H1 (cell line): ENCODE data around the gene TENT5A. TPM values are rescaled to one million over a fixed set of nuclear protein-coding genes. Genes with fewer than 3 reads are reported as not detected.

ENCODE experiments used
- CTCF ChIA-PET: fragments of 300-600 bp; sonication (Branson Sonifier 250); formaldehyde crosslinking; loops from one replicate; lab custom pipeline; 2021; ENCODE audit not compliant: partially characterized antibody; lab: Charles Lee
- POLR2A ChIA-PET: fragments of 300-600 bp; sonication (Branson Sonifier 250); formaldehyde crosslinking; loops from one replicate; lab custom pipeline; 2021; ENCODE audit warnings: inconsistent platforms; ENCODE audit not compliant: partially characterized antibody; lab: Charles Lee
- DNase-seq, 2 experiments: peaks; one replicate each; pipeline versions ENCODE4 v3.0.0 to v3.0.0-alpha.2; 2010 to 2022; ENCODE audit warnings: low spot score in 2 of 2, low read depth in 1 of 2, mixed read lengths in 1 of 2
- FAIRE-seq: peaks from 2 replicates; lab custom pipeline; 2011; peaks lifted over from hg19 to GRCh38; lab: Jason Lieb, UNC
- H2AFZ ChIP-seq: 2 replicates; pipeline ENCODE4 v1.8.1; 2012; ENCODE audit warnings: low read length, inconsistent platforms
- H2AK5ac ChIP-seq: 2 replicates; pipeline ENCODE4 v1.6.1; 2013; ENCODE audit warnings: low read depth, low read length
- H2BK120ac ChIP-seq: replicated peaks from 2 replicates; pipeline ENCODE3; 2013; ENCODE audit warnings: low read depth, low read length, inconsistent platforms
- H2BK12ac ChIP-seq: 2 replicates; pipeline ENCODE4 v1.6.1; 2013; ENCODE audit warnings: low read depth, low read length
- H2BK15ac ChIP-seq: 2 replicates; pipeline ENCODE4 v1.6.1; 2013; ENCODE audit warnings: low read length
- H2BK20ac ChIP-seq: 2 replicates; pipeline ENCODE4 v1.6.1; 2013; ENCODE audit warnings: low read length
- H2BK5ac ChIP-seq: 2 replicates; pipeline ENCODE4 v1.6.1; 2013; ENCODE audit warnings: low read depth, low read length
- H3K14ac ChIP-seq: 2 replicates; pipeline ENCODE4 v1.6.1; 2013; ENCODE audit warnings: inconsistent platforms; ENCODE audit not compliant: insufficient read length
- H3K18ac ChIP-seq: 2 replicates; pipeline ENCODE4 v1.6.1; 2013; ENCODE audit warnings: low read length; ENCODE audit errors: extremely low read depth
- H3K23ac ChIP-seq: 2 replicates; pipeline ENCODE4 v1.6.1; 2013; ENCODE audit warnings: inconsistent platforms; ENCODE audit not compliant: insufficient read length
- H3K23me2 ChIP-seq: 2 replicates; pipeline ENCODE4 v1.6.1; 2013; ENCODE audit warnings: low read depth, low read length
- H3K27ac ChIP-seq: 2 replicates; pipeline ENCODE4 v1.6.1; 2011; ENCODE audit warnings: low read depth, low read length, inconsistent platforms
- H3K27me3 ChIP-seq, 4 experiments: replicated peaks in 1 of 4; 1 replicate in 1 of 4; 2 replicates in 3 of 4; pipeline versions ENCODE4 v1.6.1 to v1.8.1; 2011 to 2013; ENCODE audit warnings: low read length in 3 of 4, mild to moderate bottlenecking in 3 of 4, inconsistent platforms in 2 of 4, mixed read lengths in 2 of 4, moderate library complexity in 1 of 4; ENCODE audit not compliant: control insufficient read depth in 3 of 4, insufficient read depth in 3 of 4; ENCODE audit errors: extremely low read depth in 1 of 4
- H3K36me3 ChIP-seq, 4 experiments: 2 replicates each; pipeline versions ENCODE4 v1.6.1 to v1.8.1; 2011 to 2013; ENCODE audit warnings: mild to moderate bottlenecking in 4 of 4, low read length in 3 of 4, moderate library complexity in 2 of 4, control low read depth in 1 of 4, inconsistent platforms in 1 of 4; ENCODE audit not compliant: insufficient read depth in 4 of 4, control insufficient read depth in 2 of 4
- H3K4ac ChIP-seq: replicated peaks from 2 replicates; pipeline ENCODE3; 2013; ENCODE audit warnings: low read length, low read depth, mixed read lengths, inconsistent platforms; ENCODE audit not compliant: insufficient read length
- H3K4me1 ChIP-seq, 4 experiments: replicated peaks in 1 of 4; 1 replicate in 1 of 4; 2 replicates in 3 of 4; pipeline versions ENCODE4 v1.6.1 to v1.8.1; 2011 to 2013; ENCODE audit warnings: low read length in 3 of 4, inconsistent platforms in 2 of 4, mixed read lengths in 1 of 4; ENCODE audit not compliant: insufficient read depth in 4 of 4, control insufficient read depth in 3 of 4
- H3K4me2 ChIP-seq, 2 experiments: 2 replicates each; pipeline versions ENCODE4 v1.6.1 to v1.8.1; 2011 to 2013; ENCODE audit warnings: low read depth in 2 of 2, low read length in 2 of 2, control low read depth in 1 of 2, inconsistent platforms in 1 of 2, mild to moderate bottlenecking in 1 of 2; ENCODE audit not compliant: insufficient read depth in 1 of 2
- H3K4me3 ChIP-seq, 4 experiments: fragments of 200-600, 300-600 bp in 1 of 4; sonication (generic), shearing (Covaris generic), sonication (Bioruptor Twin) in 1 of 4; 2 replicates each; pipeline versions ENCODE4 v1.5.1 to v1.8.1; 2011 to 2016; ENCODE audit warnings: low read length in 4 of 4, low read depth in 3 of 4, control low read depth in 2 of 4, inconsistent platforms in 2 of 4, mild to moderate bottlenecking in 2 of 4, mixed read lengths in 1 of 4, moderate library complexity in 1 of 4; ENCODE audit not compliant: insufficient read depth in 2 of 4; ENCODE audit errors: extremely low read depth in 1 of 4
- H3K56ac ChIP-seq: replicated peaks from 2 replicates; pipeline ENCODE3; 2013; ENCODE audit warnings: low read depth, mild to moderate bottlenecking, mixed read lengths, low read length, inconsistent platforms; ENCODE audit not compliant: insufficient read length
- H3K79me1 ChIP-seq: 2 replicates; pipeline ENCODE4 v1.6.1; 2013; ENCODE audit warnings: low read depth, low read length, control low read depth
- H3K79me2 ChIP-seq, 2 experiments: 2 replicates each; pipeline versions ENCODE4 v1.6.1 to v1.8.1; 2012 to 2013; ENCODE audit warnings: low read length in 2 of 2, mild to moderate bottlenecking in 2 of 2, inconsistent platforms in 1 of 2; ENCODE audit not compliant: insufficient read depth in 2 of 2, control insufficient read depth in 1 of 2
- H3K9ac ChIP-seq, 4 experiments: replicated peaks in 1 of 4; 1 replicate in 1 of 4; 2 replicates in 3 of 4; pipeline versions ENCODE4 v1.6.1 to v1.8.1; 2011 to 2013; ENCODE audit warnings: low read depth in 3 of 4, low read length in 3 of 4, control low read depth in 2 of 4, mild to moderate bottlenecking in 2 of 4, moderate library complexity in 2 of 4, inconsistent platforms in 1 of 4; ENCODE audit errors: extremely low read depth in 1 of 4
- H3K9me3 ChIP-seq, 2 experiments: 2 replicates each; pipeline versions ENCODE4 v1.6.1 to v1.8.1; 2012 to 2013; ENCODE audit warnings: mild to moderate bottlenecking in 2 of 2, moderate library complexity in 2 of 2, control low read depth in 1 of 2, inconsistent platforms in 1 of 2, low read depth in 1 of 2, low read length in 1 of 2, mixed read lengths in 1 of 2; ENCODE audit not compliant: insufficient read depth in 2 of 2
- H4K20me1 ChIP-seq, 2 experiments: replicated peaks in 1 of 2; 2 replicates each; pipeline versions ENCODE3 to v1.8.1; 2011 to 2013; ENCODE audit warnings: inconsistent platforms in 2 of 2, low read length in 2 of 2, mild to moderate bottlenecking in 1 of 2; ENCODE audit not compliant: insufficient read depth in 2 of 2, control insufficient read depth in 1 of 2
- H4K5ac ChIP-seq: 2 replicates; pipeline ENCODE4 v1.6.1; 2013; ENCODE audit warnings: low read length, low read depth, mixed read lengths, inconsistent platforms; ENCODE audit not compliant: insufficient read length
- H4K8ac ChIP-seq: 2 replicates; pipeline ENCODE4 v1.8.0; 2013; ENCODE audit warnings: mild to moderate bottlenecking, moderate library complexity, low read length, inconsistent platforms; ENCODE audit not compliant: insufficient read depth; ENCODE audit errors: extremely low read depth
- H4K91ac ChIP-seq: replicated peaks from 2 replicates; pipeline ENCODE3; 2013; ENCODE audit warnings: low read length, mixed read lengths, inconsistent platforms; ENCODE audit not compliant: insufficient read length
- CREB1 ChIP-seq: IDR thresholded peaks from 2 replicates; pipeline ENCODE4 v1.6.1; 2012; ENCODE audit warnings: inconsistent platforms
- EGR1 ChIP-seq: IDR thresholded peaks from 2 replicates; pipeline ENCODE4 v1.6.1; 2011; ENCODE audit warnings: low read depth, low read length, borderline replicate concordance
- MAFK ChIP-seq: IDR thresholded peaks from 2 replicates; pipeline ENCODE4 v1.6.1; 2012; ENCODE audit warnings: low read depth, mild to moderate bottlenecking, improper control_type of control experiment, low read length
- SP1 ChIP-seq: IDR thresholded peaks from 2 replicates; pipeline ENCODE4 v1.6.1; 2011; ENCODE audit warnings: low read depth, low read length
- SP2 ChIP-seq: IDR thresholded peaks from 2 replicates; pipeline ENCODE4 v1.6.1; 2012; ENCODE audit warnings: mild to moderate bottlenecking, low read length, inconsistent platforms
- SRF ChIP-seq: IDR thresholded peaks from 2 replicates; pipeline ENCODE4 v1.6.1; 2011; ENCODE audit warnings: mild to moderate bottlenecking, low read depth, low read length, moderate library complexity
- WGBS, 2 experiments: shearing (Covaris generic) in 1 of 2; methylation state at CpG; one replicate each; pipeline versions ENCODE4 v1.1.6 to v1.1.7; 2013 to 2015; ENCODE audit warnings: low lambda C conversion rate in 2 of 2, mixed read lengths in 2 of 2, inconsistent platforms in 1 of 2, low coverage in 1 of 2, missing lambda C conversion rate in 1 of 2; ENCODE audit not compliant: insufficient replicate concordance in 2 of 2, insufficient coverage in 1 of 2, insufficient read length in 1 of 2; ENCODE audit errors: extremely low coverage in 1 of 2, missing lambda C conversion rate in 1 of 2; 5-methylcytosine and 5-hydroxymethylcytosine counted together
- polyA plus RNA-seq, 7 experiments: library from polyadenylated mRNA; depleted of rRNA in 3 of 7; stranded (reverse) in 5 of 7; unstranded in 2 of 7; fragments of >200 nt in 5 of 7; fragments of 200-250 nt in 2 of 7; gene quantifications; 1 replicate in 5 of 7; 2 replicates in 1 of 7; 4 replicates in 1 of 7; pipeline versions ENCODE4 v1.2.1 to v1.2.3, GENCODE V29; 2011 to 2013; ENCODE audit warnings: missing spikeins in 2 of 7, mixed read lengths in 2 of 7
- total RNA-seq: library from RNA; stranded (reverse); fragmentation: NEBNext Ultra II Directional; extraction: Animal tissue kit (Norgen Biotek cat#: 25700); gene quantifications from 2 replicates; pipeline ENCODE4 v1.2.1, GENCODE V29; 2021

The TENT5A gene
- total and polyA plus RNA-seq, 2 of the 8 experiments (the other 6 are each of a cell fraction or from before 2014, with no cell fraction given) = 0.91 to 2.9 TPM

GRCh38 chr6:81739230-81740195 is 13.0 kb downstream of the TENT5A start:
- POLR2A ChIA-PET = no interaction called here
- no peak overlapping the region for H2BK120ac ChIP-seq
- 91% methylated on average over 6 of the region's 6 CpGs; no CpG with 5 or more reads in 1 of the 2 experiments for WGBS, 2 experiments

More at GRCh38 chr6:81739230-81740195, 13.0 kb downstream of the TENT5A start:
- Histone ChIP-seq H3K14ac (no peak overlapping the region), H3K79me2 (no peaks in the 10 kb centered on the region), H2BK20ac (no peak overlapping the region), H3K4me2 (no peak overlapping the region), H2AFZ (no peak overlapping the region), H4K91ac (no peak overlapping the region), H3K23me2 (no peaks in the 10 kb centered on the region), H3K23ac (no peak overlapping the region), H3K4me3 (no peak overlapping the region), H2BK12ac (no peak overlapping the region), H3K36me3 (no peaks in the 10 kb centered on the region), H4K8ac (no peak overlapping the region), H3K79me1 (no peaks in the 10 kb centered on the region), H2BK15ac (no peak overlapping the region), H4K5ac (no peak overlapping the region), H3K4me1 (no peaks in the 10 kb centered on the region), H3K9me3 (no peaks in the 10 kb centered on the region; a peak in 1 of 4 replicates), H3K56ac (no peak overlapping the region), H3K27ac (no peak overlapping the region), H3K4ac (no peak overlapping the region), H2BK5ac (no peak overlapping the region), H3K27me3 (no peaks in the 10 kb centered on the region), H2AK5ac (no peak overlapping the region), H3K18ac (no peak overlapping the region), H3K9ac (no peak overlapping the region), H4K20me1 (no peaks in the 10 kb centered on the region)
- DNase-seq (no peak), FAIRE-seq (no peak)
- CTCF ChIA-PET = no interaction called here
- TF ChIP-seq CREB1 (no peak), SP2 (no peak), MAFK (no peak), SRF (no peak), SP1 (no peak), EGR1 (no peak)
